Left lung (tissue), 10 donors: ENCODE results near the gene CACNA1C. TPM values are rescaled to one million over a fixed set of nuclear protein-coding genes. Genes with fewer than 3 reads are reported as not detected.

ENCODE experiments used
- ATAC-seq: fragments of 200-7000 bp; cut with Tn5 transposase; one replicate; pipeline ENCODE4 v1.9.1; 2020; ENCODE audit warnings: moderate library complexity
- DNase-seq, 4 donors: peaks; one replicate each; pipeline ENCODE4 v3.0.0-alpha.2; 2013 to 2020
- H3K27ac ChIP-seq, 2 donors: fragments of 200-600 bp; sonication (generic) in 1 of 2; one replicate each; pipeline versions ENCODE4 v1.5.0 to v1.8.0; 2020 to 2021
- H3K27me3 ChIP-seq, 2 donors: fragments of 200-600 bp; sonication (generic) in 1 of 2; one replicate each; pipeline versions ENCODE4 v1.5.0 to v1.8.0; 2020 to 2021
- H3K36me3 ChIP-seq, 2 donors: fragments of 200-600 bp; sonication (generic) in 1 of 2; one replicate each; pipeline versions ENCODE4 v1.5.0 to v1.8.0; 2020 to 2021
- H3K4me1 ChIP-seq, 2 donors: fragments of 200-600 bp; one replicate each; pipeline ENCODE4 v1.8.0; 2021
- H3K4me3 ChIP-seq, 2 donors: fragments of 200-600 bp; sonication (generic) in 1 of 2; one replicate each; pipeline versions ENCODE4 v1.5.0 to v1.8.0; 2020 to 2021; ENCODE audit warnings: mild to moderate bottlenecking in 1 of 2
- H3K9me3 ChIP-seq, 2 donors: fragments of 200-600 bp; sonication (generic) in 1 of 2; one replicate each; pipeline versions ENCODE4 v1.5.0 to v1.8.0; 2020 to 2021
- CTCF ChIP-seq, 2 donors: fragments of 200-600 bp; sonication (generic) in 1 of 2; IDR thresholded peaks; one replicate each; pipeline versions ENCODE4 v1.5.0 to v1.8.0; 2021; ENCODE audit warnings: antibody characterized with exemption in 2 of 2
- intact Hi-C, 2 donors: fragments of 100-400 bp; cut with DNase I; formaldehyde crosslinking; loops; one replicate each; pipeline versions ENCODE4 v1.11.2 to v1.14.2; 2022
- polyA plus RNA-seq, 6 donors: library from polyadenylated mRNA; unstranded; fragments of 120-200 nt; gene quantifications; one replicate each; pipeline ENCODE4 v1.2.1, GENCODE V29; 2013; ENCODE audit not compliant: insufficient read length in 6 of 6
- total RNA-seq, 2 donors: library from RNA; stranded (reverse); fragmentation: NEBNext Ultra II Directional; extraction: Animal tissue kit (Norgen Biotek cat#: 25700); gene quantifications; one replicate each; pipeline ENCODE4 v1.2.1, GENCODE V29; 2021
- donor health status: DM: no; HTN: yes; CAD: no.
- donor health status: DM: no; HTN: no; CAD: no.

The CACNA1C gene
- total and polyA plus RNA-seq, 8 donors: 11.9 to 21.9 (median 14.2) TPM

GRCh38 chr12:2009623-2010022 lies 43.2 kb upstream of the CACNA1C start:
- Histone ChIP-seq H3K27ac (no peak overlapping the region), H3K4me3 (no peak overlapping the region), H3K27me3 (no peaks in the 10 kb centered on the region), H3K36me3 (no peaks in the 10 kb centered on the region), H3K9me3 (no peaks in the 10 kb centered on the region), H3K4me1 (peaks cover 0 to 4% of the 10 kb centered on the region in 2 donors)
- DNase-seq (no peak), ATAC-seq (no peak)
- TF ChIP-seq CTCF (IDR thresholded peaks at IDR 0.05): no peak
- intact Hi-C loops: no loop called here

GRCh38 chr12:2011643-2012607 lies 40.9 kb upstream of the CACNA1C start:
- Histone ChIP-seq H3K4me3 (no peak overlapping the region), H3K27me3 (no peaks in the 10 kb centered on the region), H3K27ac (no peak overlapping the region), H3K36me3 (no peaks in the 10 kb centered on the region), H3K4me1 (peaks cover 0 to 4% of the 10 kb centered on the region in 2 donors), H3K9me3 (no peaks in the 10 kb centered on the region)
- intact Hi-C loops: no loop called here
- DNase-seq (no peak), ATAC-seq (no peak)
- no peak for TF ChIP-seq CTCF (IDR thresholded peaks at IDR 0.05)

GRCh38 chr12:2013086-2013485 lies 39.7 kb upstream of the CACNA1C start:
- H3K9me3 ChIP-seq: no peaks in the 10 kb centered on the region
- H3K4me3 ChIP-seq: no peak overlapping the region
- no peaks in the 10 kb centered on the region for H3K27me3 ChIP-seq
- H3K36me3 ChIP-seq: no peaks in the 10 kb centered on the region
- no peak for TF ChIP-seq CTCF (IDR thresholded peaks at IDR 0.05)
- intact Hi-C loops: no loop called here
- DNase-seq (no peak), ATAC-seq (no peak)
- H3K27ac ChIP-seq: no peak overlapping the region
- peaks cover 0 to 4% of the 10 kb centered on the region in 2 donors for H3K4me1 ChIP-seq

- intact Hi-C loops: no loop called here
- no peaks in the 10 kb centered on the region for H3K36me3 ChIP-seq
- no peak overlapping the region for H3K4me3 ChIP-seq
- no peaks in the 10 kb centered on the region for H3K27me3 ChIP-seq
- peak in 1 of 4 donors; percentile 72 for DNase-seq
- no peaks in the 10 kb centered on the region for H3K9me3 ChIP-seq
- H3K4me1 ChIP-seq: peaks cover 0 to 4% of the 10 kb centered on the region in 2 donors
- TF ChIP-seq CTCF (IDR thresholded peaks at IDR 0.05): no peak
- ATAC-seq: peak; percentile 62
- peak overlapping the region; percentile 39 to 66 for H3K27ac ChIP-seq
These were observed 39.1 kb upstream of the CACNA1C start for GRCh38 chr12:2013527-2014223.

- H3K27ac ChIP-seq: peak overlapping the region; percentile 39 to 66
- no peak for TF ChIP-seq CTCF (IDR thresholded peaks at IDR 0.05)
These were observed 38.6 kb upstream of the CACNA1C start for GRCh38 chr12:2014231-2014630.

More at GRCh38 chr12:2014231-2014630, 38.6 kb upstream of the CACNA1C start:
- H3K4me3 ChIP-seq: no peak overlapping the region
- H3K4me1 ChIP-seq: peaks cover 0 to 4% of the 10 kb centered on the region in 2 donors
- no peak for DNase-seq
- no peaks in the 10 kb centered on the region for H3K9me3 ChIP-seq
- no peaks in the 10 kb centered on the region for H3K27me3 ChIP-seq
- H3K36me3 ChIP-seq: no peaks in the 10 kb centered on the region
- no peak for ATAC-seq
- intact Hi-C loops: no loop called here
